HCT116 (cell line): Measurements from ENCODE around the gene SSTR3. TPM values are rescaled to one million over a fixed set of nuclear protein-coding genes. Genes with fewer than 3 reads are reported as not detected.

Experiments
- ATAC-seq: fragments of 200-7000 bp; cut with Tn5 transposase; 2 replicates; pipeline ENCODE4 v1.9.1; 2020; ENCODE audit warnings: mild to moderate bottlenecking, moderate library complexity
- BruUV-seq: library from RNA; stranded (reverse); fragments of 400-500 nt; replicated peaks from 2 replicates; lab custom pipeline; 2021; lab: Mats Ljungman, UMichigan
- CTCF ChIA-PET: fragments of 300-600 bp; sonication (Branson Sonifier 250); formaldehyde crosslinking; loops from one replicate; lab custom pipeline; 2021; ENCODE audit warnings: antibody characterized with exemption; lab: Charles Lee
- POLR2A ChIA-PET: fragments of 300-600, 350-600 bp; sonication (Branson Sonifier 250); formaldehyde crosslinking; loops from one replicate; lab custom pipeline; 2021; ENCODE audit warnings: antibody characterized with exemption; lab: Charles Lee
- RAD21 ChIA-PET, 2 experiments: fragments of 300-600 bp; sonication (Branson Sonifier 250); formaldehyde crosslinking; loops; one replicate each; lab custom pipeline; 2023; ENCODE audit warnings: low total read pairs in 2 of 2; ENCODE audit not compliant: uncharacterized antibody in 2 of 2, unreplicated experiment in 2 of 2, low non-redundant PET in 1 of 2; lab: Charles Lee
- DNase-seq: peaks from one replicate; pipeline ENCODE4 v3.0.0-alpha.2; 2010; ENCODE audit warnings: low read depth, low spot score
- H2AFZ ChIP-seq: fragments of 200-600 bp; shearing (Covaris generic), sonication (generic); 2 replicates; pipeline ENCODE4 v1.6.1; 2017; ENCODE audit warnings: low read depth, mixed run types, mixed read lengths, antibody characterized with exemption, low read length; ENCODE audit not compliant: poor library complexity, severe bottlenecking
- H3K27ac ChIP-seq: 2 replicates; pipeline ENCODE4 v1.5.1; 2012; ENCODE audit warnings: low read depth, low read length
- H3K27me3 ChIP-seq: fragments of 200-600 bp; sonication (generic); 2 replicates; pipeline ENCODE4 v1.6.1; 2016; ENCODE audit warnings: mixed run types, low read length, mixed read lengths; ENCODE audit not compliant: insufficient read depth
- H3K36me3 ChIP-seq, 2 experiments: fragments of 200-500 bp in 1 of 2; fragments of 200-600 bp in 1 of 2; sonication (Bioruptor generic) in 1 of 2; sonication (generic) in 1 of 2; 2 replicates each; pipeline versions ENCODE4 v1.5.1 to v1.6.1; 2014 to 2016; ENCODE audit warnings: low read length in 2 of 2, inconsistent platforms in 1 of 2, mixed read lengths in 1 of 2, mixed run types in 1 of 2; ENCODE audit not compliant: insufficient read depth in 2 of 2, control insufficient read depth in 1 of 2
- H3K4me1 ChIP-seq, 2 experiments: fragments of 200-600 bp in 1 of 2; sonication (generic) in 1 of 2; 2 replicates each; pipeline versions ENCODE4 v1.5.1 to v1.6.1; 2012 to 2017; ENCODE audit warnings: low read length in 2 of 2, inconsistent platforms in 1 of 2, mild to moderate bottlenecking in 1 of 2, mixed read lengths in 1 of 2, mixed run types in 1 of 2, moderate library complexity in 1 of 2; ENCODE audit not compliant: insufficient read depth in 2 of 2, control insufficient read depth in 1 of 2
- H3K4me2 ChIP-seq: fragments of 200-600 bp; sonication (generic); 2 replicates; pipeline ENCODE4 v1.6.1; 2017; ENCODE audit warnings: mixed run types, low read length, mixed read lengths
- H3K4me3 ChIP-seq, 2 experiments: fragments of 200-600 bp in 1 of 2; sonication (generic) in 1 of 2; replicated peaks in 1 of 2; 2 replicates each; pipeline ENCODE4 v1.5.1; 2011 to 2016; ENCODE audit warnings: low read length in 2 of 2, control low read depth in 1 of 2, low read depth in 1 of 2, mild to moderate bottlenecking in 1 of 2, mixed read lengths in 1 of 2, mixed run types in 1 of 2
- H3K79me2 ChIP-seq: fragments of 200-600 bp; sonication (generic); 2 replicates; pipeline ENCODE4 v1.6.1; 2017; ENCODE audit warnings: mild to moderate bottlenecking, mixed run types, low read length, moderate library complexity, mixed read lengths; ENCODE audit not compliant: insufficient read depth
- H3K9ac ChIP-seq: fragments of 200-600 bp; sonication (generic); 2 replicates; pipeline ENCODE4 v1.6.1; 2016; ENCODE audit warnings: low read length, mixed read lengths
- H3K9me2 ChIP-seq: fragments of 200-600 bp; sonication (generic), shearing (Covaris generic); 2 replicates; pipeline ENCODE4 v1.6.1; 2017; ENCODE audit warnings: mixed run types, mild to moderate bottlenecking, moderate library complexity; ENCODE audit not compliant: insufficient read depth
- H3K9me3 ChIP-seq, 2 experiments: fragments of 200-500 bp in 1 of 2; fragments of 200-600 bp in 1 of 2; sonication (Bioruptor generic) in 1 of 2; sonication (generic) in 1 of 2; 2 replicates each; pipeline ENCODE4 v1.6.1; 2014 to 2017; ENCODE audit warnings: low read length in 2 of 2, mixed read lengths in 2 of 2, inconsistent platforms in 1 of 2, low read depth in 1 of 2, mild to moderate bottlenecking in 1 of 2, mixed run types in 1 of 2, moderate library complexity in 1 of 2; ENCODE audit not compliant: control insufficient read depth in 1 of 2, insufficient read depth in 1 of 2
- H4K20me1 ChIP-seq: fragments of 200-600 bp; sonication (generic), shearing (Covaris generic); 2 replicates; pipeline ENCODE4 v1.6.1; 2017; ENCODE audit warnings: mixed run types, mild to moderate bottlenecking, moderate library complexity; ENCODE audit not compliant: insufficient read depth
- ATF3 ChIP-seq: IDR thresholded peaks from 2 replicates; pipeline ENCODE4 v1.6.1; 2012
- CBX3 ChIP-seq: IDR thresholded peaks from 2 replicates; pipeline ENCODE4 v1.6.1; 2012; ENCODE audit warnings: low read depth
- CEBPB ChIP-seq: IDR thresholded peaks from 2 replicates; pipeline ENCODE4 v1.6.1; 2012; ENCODE audit warnings: low read depth
- CTCF ChIP-seq, 3 experiments: fragments of 200-600 bp in 1 of 3; sonication (generic) in 1 of 3; IDR thresholded peaks in 2 of 3; conservative IDR thresholded peaks in 1 of 3; 2 replicates each; pipeline ENCODE4 v1.5.1; 2012 to 2017; ENCODE audit warnings: low read depth in 2 of 3, low read length in 2 of 3, antibody characterized with exemption in 1 of 3, borderline replicate concordance in 1 of 3, control low read depth in 1 of 3, mild to moderate bottlenecking in 1 of 3, mixed read lengths in 1 of 3, mixed run types in 1 of 3, moderate library complexity in 1 of 3; ENCODE audit not compliant: insufficient read depth in 1 of 3
- EGR1 ChIP-seq: IDR thresholded peaks from 2 replicates; pipeline ENCODE4 v1.6.1; 2012; ENCODE audit warnings: low read depth
- ELF1 ChIP-seq: IDR thresholded peaks from 2 replicates; pipeline ENCODE4 v1.6.1; 2012; ENCODE audit warnings: low read depth, borderline replicate concordance
- EZH2 ChIP-seq: fragments of 200-600 bp; sonication (generic); IDR thresholded peaks from 2 replicates; pipeline ENCODE4 v1.6.1; 2017; ENCODE audit warnings: antibody characterized with exemption, mixed run types
- FOSL1 ChIP-seq: IDR thresholded peaks from 2 replicates; pipeline ENCODE4 v1.6.1; 2012; ENCODE audit warnings: low read depth
- JUND ChIP-seq: IDR thresholded peaks from 2 replicates; pipeline ENCODE4 v1.6.1; 2012
- POLR2A ChIP-seq: IDR thresholded peaks from 2 replicates; pipeline ENCODE4 v1.7.0; 2011; ENCODE audit warnings: borderline replicate concordance; ENCODE audit not compliant: insufficient read depth, insufficient read length; ENCODE audit errors: extremely low read depth
- POLR2AphosphoS5 ChIP-seq: IDR thresholded peaks from 2 replicates; pipeline ENCODE4 v1.6.1; 2011; ENCODE audit warnings: mild to moderate bottlenecking, low read depth, low read length, moderate library complexity
- RAD21 ChIP-seq: IDR thresholded peaks from 2 replicates; pipeline ENCODE4 v1.6.1; 2012; ENCODE audit warnings: low read depth, mild to moderate bottlenecking
- SIN3A ChIP-seq: IDR thresholded peaks from 2 replicates; pipeline ENCODE4 v1.6.1; 2012; ENCODE audit warnings: low read depth
- SP1 ChIP-seq: IDR thresholded peaks from 2 replicates; pipeline ENCODE4 v1.6.1; 2012; ENCODE audit warnings: low read depth
- SRF ChIP-seq: IDR thresholded peaks from 2 replicates; pipeline ENCODE4 v1.6.1; 2012; ENCODE audit warnings: low read depth
- YY1 ChIP-seq: IDR thresholded peaks from 2 replicates; pipeline ENCODE4 v1.6.1; 2011; ENCODE audit warnings: low read length, low read depth, moderate library complexity, mild to moderate bottlenecking; ENCODE audit not compliant: insufficient replicate concordance; ENCODE audit errors: extremely low read depth
- ZFX ChIP-seq: fragments of 450-650 bp; IDR thresholded peaks from 2 replicates; pipeline ENCODE4 v1.6.1; 2017
- ZNF274 ChIP-seq: fragments of 200-500 bp; sonication (Bioruptor generic); IDR thresholded peaks from 2 replicates; pipeline ENCODE4 v1.6.1; 2014; ENCODE audit warnings: mild to moderate bottlenecking, low read depth, low read length, inconsistent platforms
- intact Hi-C: fragments of 100-400 bp; cut with micrococcal nuclease; formaldehyde crosslinking; loops from 2 replicates; pipeline ENCODE4 v1.10.0; 2022
- total RNA-seq: library from RNA; stranded (reverse); gene quantifications from one replicate; pipeline ENCODE4 v1.2.1, GENCODE V29; 2021; ENCODE audit not compliant: unreplicated experiment
- TF ChIP-seq, protein P1 (sequence below): IDR thresholded peaks from 2 replicates; pipeline ENCODE4 v1.6.1; 2012
- TF ChIP-seq, protein P2 (sequence below): IDR thresholded peaks from 2 replicates; pipeline ENCODE4 v1.6.1; 2011; ENCODE audit warnings: mild to moderate bottlenecking, low read length, moderate library complexity; ENCODE audit not compliant: insufficient replicate concordance; ENCODE audit errors: extremely low read depth
- TF ChIP-seq, protein P3 (sequence below): IDR thresholded peaks from 2 replicates; pipeline ENCODE4 v1.6.1; 2012; ENCODE audit warnings: low read depth

SSTR3 gene
- total RNA-seq, 1 experiment from 2014 or later = not detected

GRCh38 chr22:37259540-37260029 lies 47.3 kb upstream of the SSTR3 start:
- peak overlapping the region; percentile 70 for H2AFZ ChIP-seq
- CTCF ChIA-PET = interaction anchor here (0.6 to 3.8 kb wide), 27 partner anchors 8 to 629 kb away, joined by 3 to 44 read pairs (median 4); partner anchors contain the start of genes C1QTNF6, IFT27 and RAC2
- RAD21 ChIA-PET = interaction anchor here (0.8 to 1.5 kb wide), 3 partner anchors 34 to 60 kb away, joined by 3 to 5 read pairs (median 3); no protein-coding TSS in a partner anchor
- H4K20me1 ChIP-seq = no peaks in the 10 kb centered on the region
- POLR2A ChIA-PET = interaction anchor here (0.9 to 1.4 kb wide), 5 partner anchors 8 to 457 kb away, joined by 3 to 6 read pairs (median 3); no protein-coding TSS in a partner anchor
- peak overlapping the region; percentile 76 for H3K4me2 ChIP-seq
- no peaks in the 10 kb centered on the region for H3K79me2 ChIP-seq
- no peaks in the 10 kb centered on the region for H3K9me2 ChIP-seq
- DNase-seq (peak; percentile 54), ATAC-seq (peak; percentile 78)
- H3K9ac ChIP-seq = peak overlapping the region; percentile 33
- BruUV-seq = no TSS peak
- H3K27ac ChIP-seq = peak overlapping the region; percentile 3; the same call in 1 of the 2 replicates
- intact Hi-C loops = loop anchor here (1.0 to 5.0 kb wide), 3 partner anchors 93 to 477 kb away; no protein-coding TSS in a partner anchor
- no peaks in the 10 kb centered on the region for H3K36me3 ChIP-seq
- peak overlapping the region; percentile 15 to 35 for H3K4me3 ChIP-seq
- H3K4me1 ChIP-seq = peaks cover 29 to 44% of the 10 kb centered on the region in 2 experiments
- H3K9me3 ChIP-seq = peaks cover 0 to 11% of the 10 kb centered on the region in 2 experiments; a peak in 1 of 4 replicates
- H3K27me3 ChIP-seq = no peaks in the 10 kb centered on the region
- TF ChIP-seq, protein P1, sequence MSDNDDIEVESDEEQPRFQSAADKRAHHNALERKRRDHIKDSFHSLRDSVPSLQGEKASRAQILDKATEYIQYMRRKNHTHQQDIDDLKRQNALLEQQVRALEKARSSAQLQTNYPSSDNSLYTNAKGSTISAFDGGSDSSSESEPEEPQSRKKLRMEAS = no peak
- TF ChIP-seq FOSL1 (no peak), JUND (no peak), POLR2A (no peak), ZFX (no peak), SP1 (no peak), CEBPB (no peak), POLR2AphosphoS5 (no peak), SRF (no peak), ELF1 (no peak), RAD21 (peak; percentile 67), YY1 (peak; percentile 13), CBX3 (no peak), CTCF (IDR thresholded peaks at IDR 0.05 in 2 of 3, conservative IDR thresholded peaks at IDR 0.05 in 1 of 3; ENCODE audit: borderline replicate concordance in 1 of 3, insufficient read depth in 1 of 3, low read depth in 2 of 3, low read length in 2 of 3) (peak; percentile 74 to 82 (median 81)), ZNF274 (no peak), ATF3 (no peak), SIN3A (no peak), EGR1 (no peak), EZH2 (no peak)
- TF ChIP-seq, protein P2, sequence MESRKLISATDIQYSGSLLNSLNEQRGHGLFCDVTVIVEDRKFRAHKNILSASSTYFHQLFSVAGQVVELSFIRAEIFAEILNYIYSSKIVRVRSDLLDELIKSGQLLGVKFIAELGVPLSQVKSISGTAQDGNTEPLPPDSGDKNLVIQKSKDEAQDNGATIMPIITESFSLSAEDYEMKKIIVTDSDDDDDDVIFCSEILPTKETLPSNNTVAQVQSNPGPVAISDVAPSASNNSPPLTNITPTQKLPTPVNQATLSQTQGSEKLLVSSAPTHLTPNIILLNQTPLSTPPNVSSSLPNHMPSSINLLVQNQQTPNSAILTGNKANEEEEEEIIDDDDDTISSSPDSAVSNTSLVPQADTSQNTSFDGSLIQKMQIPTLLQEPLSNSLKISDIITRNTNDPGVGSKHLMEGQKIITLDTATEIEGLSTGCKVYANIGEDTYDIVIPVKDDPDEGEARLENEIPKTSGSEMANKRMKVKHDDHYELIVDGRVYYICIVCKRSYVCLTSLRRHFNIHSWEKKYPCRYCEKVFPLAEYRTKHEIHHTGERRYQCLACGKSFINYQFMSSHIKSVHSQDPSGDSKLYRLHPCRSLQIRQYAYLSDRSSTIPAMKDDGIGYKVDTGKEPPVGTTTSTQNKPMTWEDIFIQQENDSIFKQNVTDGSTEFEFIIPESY = peak; percentile 64
- TF ChIP-seq, protein P3, sequence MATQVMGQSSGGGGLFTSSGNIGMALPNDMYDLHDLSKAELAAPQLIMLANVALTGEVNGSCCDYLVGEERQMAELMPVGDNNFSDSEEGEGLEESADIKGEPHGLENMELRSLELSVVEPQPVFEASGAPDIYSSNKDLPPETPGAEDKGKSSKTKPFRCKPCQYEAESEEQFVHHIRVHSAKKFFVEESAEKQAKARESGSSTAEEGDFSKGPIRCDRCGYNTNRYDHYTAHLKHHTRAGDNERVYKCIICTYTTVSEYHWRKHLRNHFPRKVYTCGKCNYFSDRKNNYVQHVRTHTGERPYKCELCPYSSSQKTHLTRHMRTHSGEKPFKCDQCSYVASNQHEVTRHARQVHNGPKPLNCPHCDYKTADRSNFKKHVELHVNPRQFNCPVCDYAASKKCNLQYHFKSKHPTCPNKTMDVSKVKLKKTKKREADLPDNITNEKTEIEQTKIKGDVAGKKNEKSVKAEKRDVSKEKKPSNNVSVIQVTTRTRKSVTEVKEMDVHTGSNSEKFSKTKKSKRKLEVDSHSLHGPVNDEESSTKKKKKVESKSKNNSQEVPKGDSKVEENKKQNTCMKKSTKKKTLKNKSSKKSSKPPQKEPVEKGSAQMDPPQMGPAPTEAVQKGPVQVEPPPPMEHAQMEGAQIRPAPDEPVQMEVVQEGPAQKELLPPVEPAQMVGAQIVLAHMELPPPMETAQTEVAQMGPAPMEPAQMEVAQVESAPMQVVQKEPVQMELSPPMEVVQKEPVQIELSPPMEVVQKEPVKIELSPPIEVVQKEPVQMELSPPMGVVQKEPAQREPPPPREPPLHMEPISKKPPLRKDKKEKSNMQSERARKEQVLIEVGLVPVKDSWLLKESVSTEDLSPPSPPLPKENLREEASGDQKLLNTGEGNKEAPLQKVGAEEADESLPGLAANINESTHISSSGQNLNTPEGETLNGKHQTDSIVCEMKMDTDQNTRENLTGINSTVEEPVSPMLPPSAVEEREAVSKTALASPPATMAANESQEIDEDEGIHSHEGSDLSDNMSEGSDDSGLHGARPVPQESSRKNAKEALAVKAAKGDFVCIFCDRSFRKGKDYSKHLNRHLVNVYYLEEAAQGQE = no peak
